Neuronal stem cell (in vitro differentiated cells): ENCODE measurements around the gene WDR12.
"Not testable (repeated sequence)": the region's sequence is repeated elsewhere in the genome, so short reads cannot be mapped to it uniquely, and the experiment has no call there.

Experiments used
- DNase-seq: peaks from one replicate; pipeline ENCODE4 v3.0.0-alpha.2; 2013; ENCODE audit warnings: low spot score
- H2AFZ ChIP-seq: one replicate; pipeline ENCODE4 v1.6.1; 2013; ENCODE audit warnings: mild to moderate bottlenecking, low read length, inconsistent platforms
- H2AK5ac ChIP-seq: 2 replicates; pipeline ENCODE4 v1.6.1; 2013; ENCODE audit warnings: low read depth, mild to moderate bottlenecking, inconsistent platforms, low read length, moderate library complexity, mixed read lengths
- H2BK120ac ChIP-seq: 2 replicates; pipeline ENCODE4 v1.6.1; 2013; ENCODE audit warnings: low read depth, mild to moderate bottlenecking, inconsistent platforms, low read length, moderate library complexity, mixed read lengths
- H2BK12ac ChIP-seq: one replicate; pipeline ENCODE4 v1.6.1; 2013; ENCODE audit warnings: low read length, inconsistent platforms
- H2BK15ac ChIP-seq: 2 replicates; pipeline ENCODE4 v1.6.1; 2013; ENCODE audit warnings: mild to moderate bottlenecking, low read length, inconsistent platforms, mixed read lengths
- H2BK5ac ChIP-seq: one replicate; pipeline ENCODE4 v1.6.1; 2013; ENCODE audit warnings: inconsistent platforms, mild to moderate bottlenecking, low read length, moderate library complexity
- H3K14ac ChIP-seq: one replicate; pipeline ENCODE4 v1.6.1; 2013; ENCODE audit warnings: low read length, inconsistent platforms
- H3K18ac ChIP-seq: 2 replicates; pipeline ENCODE4 v1.6.1; 2013; ENCODE audit warnings: low read length, inconsistent platforms
- H3K23ac ChIP-seq: 2 replicates; pipeline ENCODE4 v1.6.1; 2013; ENCODE audit warnings: low read depth, mild to moderate bottlenecking, mixed read lengths, low read length, inconsistent platforms; ENCODE audit not compliant: poor library complexity
- H3K27ac ChIP-seq: replicated peaks from 3 replicates; pipeline ENCODE4 v1.5.1; 2013; ENCODE audit warnings: low read length, inconsistent platforms
- H3K27me3 ChIP-seq, 3 experiments: 2 replicates each; pipeline ENCODE4 v1.6.1; 2013; ENCODE audit warnings: low read length in 3 of 3, mild to moderate bottlenecking in 2 of 3, inconsistent platforms in 1 of 3, low read depth in 1 of 3, mixed read lengths in 1 of 3, moderate library complexity in 1 of 3; ENCODE audit not compliant: control insufficient read depth in 3 of 3, insufficient read depth in 3 of 3
- H3K36me3 ChIP-seq, 2 donors: replicated peaks in 1 of 2; 2 replicates each; pipeline ENCODE4 v1.6.1; 2013; ENCODE audit warnings: low read length in 2 of 2; ENCODE audit not compliant: control insufficient read depth in 2 of 2, insufficient read depth in 2 of 2
- H3K4ac ChIP-seq: 2 replicates; pipeline ENCODE4 v1.6.1; 2013; ENCODE audit warnings: inconsistent platforms, mild to moderate bottlenecking, low read length, moderate library complexity
- H3K4me1 ChIP-seq, 2 donors: 1 replicate in 1 of 2; 2 replicates in 1 of 2; pipeline ENCODE4 v1.6.1; 2013; ENCODE audit warnings: low read length in 2 of 2, low read depth in 1 of 2; ENCODE audit not compliant: control insufficient read depth in 2 of 2, insufficient read depth in 1 of 2
- H3K4me2 ChIP-seq: one replicate; pipeline ENCODE4 v1.6.1; 2013; ENCODE audit warnings: mild to moderate bottlenecking, low read length, inconsistent platforms; ENCODE audit not compliant: insufficient read depth, poor library complexity, severe bottlenecking
- H3K4me3 ChIP-seq, 2 donors: 2 replicates each; pipeline ENCODE4 v1.5.1; 2013; ENCODE audit warnings: low read length in 2 of 2, mild to moderate bottlenecking in 2 of 2, inconsistent platforms in 1 of 2, moderate library complexity in 1 of 2
- H3K79me1 ChIP-seq: one replicate; pipeline ENCODE4 v1.6.1; 2013; ENCODE audit warnings: low read depth, mild to moderate bottlenecking, inconsistent platforms, low read length, moderate library complexity
- H3K9ac ChIP-seq: one replicate; pipeline ENCODE4 v1.6.1; 2013; ENCODE audit warnings: mild to moderate bottlenecking, low read depth, low read length, inconsistent platforms; ENCODE audit not compliant: poor library complexity
- H3K9me3 ChIP-seq, 2 donors: replicated peaks in 1 of 2; 2 replicates each; pipeline versions ENCODE3 to v1.6.1; 2013; ENCODE audit warnings: low read length in 2 of 2, mild to moderate bottlenecking in 2 of 2, inconsistent platforms in 1 of 2, low read depth in 1 of 2, mixed read lengths in 1 of 2, moderate library complexity in 1 of 2; ENCODE audit not compliant: control insufficient read depth in 2 of 2, insufficient read depth in 1 of 2
- H4K8ac ChIP-seq: one replicate; pipeline ENCODE4 v1.6.1; 2013; ENCODE audit warnings: low read depth, mild to moderate bottlenecking, inconsistent platforms, low read length, moderate library complexity
- H4K91ac ChIP-seq: one replicate; pipeline ENCODE4 v1.6.1; 2013; ENCODE audit warnings: low read length, low read depth, mild to moderate bottlenecking, inconsistent platforms; ENCODE audit not compliant: poor library complexity
- WGBS, 2 donors: extraction: QIAGEN DNeasy Blood & Tissue Kit; methylation state at CpG; one replicate each; pipeline ENCODE4 v1.1.7; 2013; ENCODE audit warnings: missing lambda C conversion rate in 2 of 2, mixed read lengths in 1 of 2; ENCODE audit not compliant: insufficient read length in 2 of 2, insufficient replicate concordance in 1 of 2; ENCODE audit errors: extremely low coverage in 2 of 2; 5-methylcytosine and 5-hydroxymethylcytosine counted together

WDR12 gene

GRCh38 chr2:202858601-202859000 lies 52.9 kb downstream of the WDR12 start:
- Histone ChIP-seq H3K4me2 (no peak overlapping the region), H3K18ac (no peak overlapping the region), H4K91ac (no peak overlapping the region), H2AK5ac (no peak overlapping the region), H2BK12ac (no peak overlapping the region), H4K8ac (no peak overlapping the region), H3K36me3 (no peaks in the 10 kb centered on the region), H2AFZ (no peak overlapping the region), H3K79me1 (no peaks in the 10 kb centered on the region), H3K4ac (no peak overlapping the region), H3K27me3 (no peaks in the 10 kb centered on the region), H2BK5ac (no peak overlapping the region), H2BK15ac (no peak overlapping the region), H3K9ac (no peak overlapping the region), H3K14ac (no peak overlapping the region), H3K4me3 (no peak overlapping the region), H3K4me1 (no peaks in the 10 kb centered on the region), H3K9me3 (no peaks in the 10 kb centered on the region), H3K23ac (no peak overlapping the region), H3K27ac (no peak overlapping the region), H2BK120ac (no peak overlapping the region)
- no CpG with 5 or more reads among the region's 3 CpGs for WGBS, 2 donors
- DNase-seq: no peak

- H3K4ac ChIP-seq, H3K79me1 ChIP-seq, H3K4me2 ChIP-seq, H3K4me1 ChIP-seq, H4K8ac ChIP-seq, H3K36me3 ChIP-seq, H2BK12ac ChIP-seq, H3K27ac ChIP-seq, DNase-seq, H3K9me3 ChIP-seq, H2BK15ac ChIP-seq, H4K91ac ChIP-seq, H3K9ac ChIP-seq, H2AK5ac ChIP-seq, H3K4me3 ChIP-seq, H2BK120ac ChIP-seq, H3K27me3 ChIP-seq, H2BK5ac ChIP-seq, H3K18ac ChIP-seq, H3K14ac ChIP-seq, H3K23ac ChIP-seq: not testable (repeated sequence)
- no CpG with 5 or more reads among the region's 3 CpGs for WGBS, 2 donors
- H2AFZ ChIP-seq: peak overlapping the region; percentile 51
These were observed 62.1 kb downstream of the WDR12 start for GRCh38 chr2:202849343-202849742.

GRCh38 chr2:202848813-202849212 lies 62.7 kb downstream of the WDR12 start:
- Histone ChIP-seq H3K18ac (peak overlapping the region; percentile 51), H3K9me3 (no peaks in the 10 kb centered on the region), H2BK5ac (no peak overlapping the region), H3K4me1 (no peaks in the 10 kb centered on the region), H4K8ac (no peak overlapping the region), H2AFZ (peak overlapping the region; percentile 51), H3K4ac (no peak overlapping the region), H2BK120ac (no peak overlapping the region), H3K14ac (no peak overlapping the region), H3K27ac (no peak overlapping the region), H3K4me2 (no peak overlapping the region), H2BK12ac (no peak overlapping the region), H4K91ac (no peak overlapping the region), H3K9ac (no peak overlapping the region), H3K27me3 (no peaks in the 10 kb centered on the region), H3K36me3 (no peaks in the 10 kb centered on the region), H2AK5ac (no peak overlapping the region), H3K79me1 (no peaks in the 10 kb centered on the region), H3K23ac (no peak overlapping the region), H2BK15ac (no peak overlapping the region), H3K4me3 (no peak overlapping the region)
- DNase-seq: no peak
- WGBS, 2 donors: no CpG with 5 or more reads among the region's 8 CpGs

GRCh38 chr2:202847693-202848524 lies 63.6 kb downstream of the WDR12 start:
- no CpG with 5 or more reads among the region's 9 CpGs for WGBS, 2 donors
- no peak overlapping the region for H4K91ac ChIP-seq
- H2BK5ac ChIP-seq: no peak overlapping the region
- H3K27ac ChIP-seq: no peak overlapping the region
- H2BK120ac ChIP-seq: no peak overlapping the region
- no peak overlapping the region for H2AFZ ChIP-seq
- H3K9me3 ChIP-seq: peaks cover 3 to 6% of the 10 kb centered on the region in 2 donors
- H3K36me3 ChIP-seq: peaks cover 0 to 3% of the 10 kb centered on the region in 2 donors
- no peak overlapping the region for H3K4ac ChIP-seq
- H3K14ac ChIP-seq: no peak overlapping the region
- H4K8ac ChIP-seq: no peak overlapping the region
- no peak overlapping the region for H2AK5ac ChIP-seq
- H2BK12ac ChIP-seq: no peak overlapping the region
- no peak overlapping the region for H2BK15ac ChIP-seq
- no peak overlapping the region for H3K23ac ChIP-seq
- no peak for DNase-seq
- H3K27me3 ChIP-seq: peaks cover 0 to 2% (median 0%) of the 10 kb centered on the region in 3 experiments
- H3K4me1 ChIP-seq: no peaks in the 10 kb centered on the region
- no peak overlapping the region for H3K18ac ChIP-seq
- H3K4me2 ChIP-seq: no peak overlapping the region
- no peak overlapping the region for H3K4me3 ChIP-seq
- H3K79me1 ChIP-seq: no peaks in the 10 kb centered on the region
- H3K9ac ChIP-seq: no peak overlapping the region
